ENCODE data around the gene ADAM12.

The ADAM12 gene

GRCh38 chr10:126074291-126074690, 314.0 kb downstream of the ADAM12 start:
- in situ Hi-C loops (cut with HindIII; ENCODE audit: low sequenced_read_pairs) = no loop called here
- DNase-seq (ENCODE audit: low read depth) = no peak
- no peak overlapping the region for H3K4me3 ChIP-seq (ENCODE audit: low read depth, low read length)
- TF ChIP-seq CTCF (IDR thresholded peaks at IDR 0.05; ENCODE audit: low read depth, low read length, missing control alignments) = no peak

GRCh38 chr10:126073606-126074005, 314.7 kb downstream of the ADAM12 start:
- in situ Hi-C loops (cut with HindIII; ENCODE audit: low sequenced_read_pairs) = no loop called here
- no peak overlapping the region for H3K4me3 ChIP-seq (ENCODE audit: low read depth, low read length)
- TF ChIP-seq CTCF (IDR thresholded peaks at IDR 0.05; ENCODE audit: low read depth, low read length, missing control alignments) = no peak
- no peak for DNase-seq (ENCODE audit: low read depth)

- DNase-seq (ENCODE audit: low read depth) = no peak
- TF ChIP-seq CTCF (IDR thresholded peaks at IDR 0.05; ENCODE audit: low read depth, low read length, missing control alignments) = no peak
- no peak overlapping the region for H3K4me3 ChIP-seq (ENCODE audit: low read depth, low read length)
- in situ Hi-C loops (cut with HindIII; ENCODE audit: low sequenced_read_pairs) = no loop called here
Observed at GRCh38 chr10:126072622-126073021, 315.7 kb downstream of the ADAM12 start.

GRCh38 chr10:126070476-126071215, 317.6 kb downstream of the ADAM12 start:
- no peak for DNase-seq (ENCODE audit: low read depth)
- in situ Hi-C loops (cut with HindIII; ENCODE audit: low sequenced_read_pairs) = no loop called here
- no peak for TF ChIP-seq CTCF (IDR thresholded peaks at IDR 0.05; ENCODE audit: low read depth, low read length, missing control alignments)
- no peak overlapping the region for H3K4me3 ChIP-seq (ENCODE audit: low read depth, low read length)

GRCh38 chr10:126068322-126068721, 320.0 kb downstream of the ADAM12 start:
- no peak for TF ChIP-seq CTCF (IDR thresholded peaks at IDR 0.05; ENCODE audit: low read depth, low read length, missing control alignments)
- in situ Hi-C loops (cut with HindIII; ENCODE audit: low sequenced_read_pairs) = no loop called here
- DNase-seq (ENCODE audit: low read depth) = no peak
- H3K4me3 ChIP-seq (ENCODE audit: low read depth, low read length) = no peak overlapping the region

- in situ Hi-C loops (cut with HindIII; ENCODE audit: low sequenced_read_pairs) = no loop called here
- no peak for TF ChIP-seq CTCF (IDR thresholded peaks at IDR 0.05; ENCODE audit: low read depth, low read length, missing control alignments)
- DNase-seq (ENCODE audit: low read depth) = no peak
- no peak overlapping the region for H3K4me3 ChIP-seq (ENCODE audit: low read depth, low read length)
Observed at GRCh38 chr10:126066456-126066855, 321.8 kb downstream of the ADAM12 start.
